GM18873 (cell line): Measurements from ENCODE around the gene TRIM44.
"Not testable (repeated sequence)": the region's sequence is repeated elsewhere in the genome, so short reads cannot be mapped to it uniquely, and the experiment has no call there.

Source experiments
- ATAC-seq: cut with Tn5 transposase; IDR thresholded peaks from one replicate; pipeline ENCODE4 v1.9.1; 2021; ENCODE audit warnings: mild to moderate bottlenecking, moderate library complexity, moderate number of reproducible peaks; ENCODE audit not compliant: unreplicated experiment, low FRiP score

TRIM44 gene

GRCh38 chr11:35668350-35668749, 5.8 kb downstream of the TRIM44 start:
- ATAC-seq: not testable (repeated sequence)

- no peak for ATAC-seq
These were observed 9.0 kb downstream of the TRIM44 start for GRCh38 chr11:35671396-35672127.

DNA sequence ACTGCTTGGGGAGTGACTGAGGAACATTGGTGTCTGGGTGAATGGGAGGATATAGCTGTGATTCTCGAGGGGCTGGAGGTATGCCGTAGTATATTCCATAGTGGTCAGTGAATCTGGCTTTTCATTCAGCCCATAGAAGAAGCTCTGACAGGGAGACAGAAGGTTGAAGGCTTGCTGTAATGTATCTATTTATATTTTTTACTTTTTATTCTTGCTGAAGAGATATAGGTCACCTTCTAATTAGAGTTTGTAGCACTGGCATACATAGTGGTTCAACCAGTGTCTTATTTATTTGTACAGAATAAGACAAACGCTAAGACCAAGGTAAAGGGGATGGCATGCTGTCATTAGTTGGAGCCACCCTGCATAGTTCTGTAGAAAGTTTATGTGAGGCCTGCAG, 10.0 kb downstream of the TRIM44 start:
- ATAC-seq: no peak

GRCh38 chr11:35675901-35676610, 13.5 kb downstream of the TRIM44 start:
- no peak for ATAC-seq

- no peak for ATAC-seq
These were observed 14.0 kb downstream of the TRIM44 start for GRCh38 chr11:35676611-35676965.

GRCh38 chr11:35677904-35678303, 15.3 kb downstream of the TRIM44 start:
- ATAC-seq: no peak

GRCh38 chr11:35678471-35678870, 15.9 kb downstream of the TRIM44 start:
- ATAC-seq: no peak

DNA sequence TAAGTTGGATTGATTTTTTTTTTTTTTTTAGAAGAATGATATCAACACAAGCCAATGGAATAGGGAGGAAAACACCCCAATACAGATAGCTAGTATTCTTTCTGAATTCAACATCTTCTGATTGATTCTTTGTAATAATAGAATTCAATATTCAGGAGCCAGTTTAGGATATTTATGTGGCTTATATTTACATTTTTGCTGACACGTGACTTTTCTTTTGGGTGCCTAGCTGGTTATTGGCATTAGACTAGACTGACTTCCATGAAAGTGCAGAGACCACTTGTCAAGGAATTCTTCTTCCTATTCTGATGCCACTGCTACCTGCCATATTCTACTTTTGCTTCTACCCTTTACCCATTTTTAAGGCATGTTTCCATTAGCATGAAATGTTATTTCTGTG, 16.4 kb downstream of the TRIM44 start:
- no peak for ATAC-seq

DNA sequence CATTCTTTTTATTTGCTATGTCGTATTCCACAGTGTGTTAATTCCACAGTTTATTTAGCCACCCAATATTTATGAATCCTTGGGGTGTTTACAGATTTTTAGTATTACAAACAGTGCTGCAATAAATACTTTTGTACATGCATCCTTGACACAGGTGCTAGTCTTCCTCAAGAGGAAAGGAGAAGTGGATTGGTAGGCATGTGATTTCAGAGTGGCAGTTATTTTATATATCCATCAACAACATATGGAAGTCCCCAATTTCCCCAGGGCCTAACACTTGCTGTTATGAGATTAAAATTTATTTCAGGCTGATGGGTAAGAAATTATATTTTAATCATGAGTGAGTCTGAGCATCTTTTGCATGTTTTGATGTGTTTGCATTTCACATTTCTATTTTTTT, 17.9 kb downstream of the TRIM44 start:
- no peak for ATAC-seq

DNA sequence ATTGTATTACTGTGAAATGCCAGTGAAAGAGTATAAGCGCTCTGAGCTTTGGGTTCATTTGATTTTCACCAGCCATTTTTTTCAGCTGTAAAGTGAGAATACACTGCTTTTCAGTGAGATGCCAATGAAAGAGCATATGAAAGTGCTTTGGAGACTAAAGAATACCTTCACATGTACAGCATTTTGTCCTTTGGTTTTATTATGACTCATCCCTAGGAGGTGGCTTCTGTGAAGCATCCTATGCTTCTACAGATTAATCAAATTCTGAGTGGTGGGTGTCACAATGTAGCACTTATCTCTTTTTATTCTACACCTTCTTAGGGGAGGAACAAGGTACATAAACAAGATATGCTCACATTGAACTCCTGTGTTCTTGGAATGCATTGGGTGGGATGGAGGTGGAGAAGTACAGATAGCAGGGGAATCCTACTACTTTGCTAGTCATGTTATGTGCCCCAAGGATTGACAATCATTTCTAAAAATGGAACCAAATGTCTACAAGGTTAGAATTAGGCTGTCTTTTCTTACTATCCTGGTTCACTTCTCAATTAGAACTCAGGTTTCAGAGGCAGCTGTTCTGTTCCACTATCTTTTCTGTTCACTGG, 18.7 kb downstream of the TRIM44 start:
- peak; percentile 39 for ATAC-seq

DNA sequence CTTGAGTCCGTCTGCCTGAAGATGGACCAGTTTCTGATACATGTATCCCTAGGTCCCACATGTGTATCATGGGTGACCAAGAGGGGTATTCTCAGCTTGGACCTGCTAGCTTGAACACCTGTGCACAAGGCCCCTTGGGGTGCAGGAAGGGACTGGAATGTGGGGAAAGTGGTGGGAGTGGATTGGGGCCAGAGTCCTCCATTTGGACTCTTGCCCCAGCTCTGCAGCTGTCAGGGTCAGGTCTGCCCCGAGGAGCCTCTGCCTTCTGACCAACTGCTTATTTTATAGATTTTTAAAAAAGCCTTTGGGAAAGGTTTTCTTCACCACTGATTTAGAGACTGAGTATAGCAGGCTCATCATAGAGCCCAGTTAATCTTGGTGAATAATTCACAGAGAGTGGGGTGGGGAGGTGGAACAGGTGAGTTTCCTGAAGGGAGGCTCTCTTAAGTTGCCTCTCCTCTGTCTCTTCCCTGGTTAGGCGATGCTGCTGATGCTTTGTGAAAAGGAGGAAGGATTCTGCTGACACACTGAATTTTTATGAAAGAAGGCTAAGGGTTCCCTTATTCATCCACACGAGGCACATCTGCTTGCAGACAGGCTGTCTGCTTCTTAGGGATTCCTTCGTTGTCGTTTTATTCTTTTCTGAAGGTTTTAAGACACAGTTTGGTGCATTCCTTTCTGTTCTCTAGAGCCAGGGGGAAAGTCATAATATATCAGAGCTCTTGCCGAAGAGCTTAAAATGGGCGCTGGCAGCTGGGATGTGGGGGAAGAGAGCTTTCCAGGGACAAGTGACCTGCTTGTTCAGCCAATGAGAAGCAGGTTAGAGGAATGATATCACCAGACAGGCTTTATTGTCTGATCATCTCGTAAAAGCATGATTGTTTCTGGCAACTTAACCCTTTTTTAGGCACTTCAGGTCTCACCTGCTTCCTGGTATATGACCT, 19.9 kb downstream of the TRIM44 start:
- no peak for ATAC-seq

DNA sequence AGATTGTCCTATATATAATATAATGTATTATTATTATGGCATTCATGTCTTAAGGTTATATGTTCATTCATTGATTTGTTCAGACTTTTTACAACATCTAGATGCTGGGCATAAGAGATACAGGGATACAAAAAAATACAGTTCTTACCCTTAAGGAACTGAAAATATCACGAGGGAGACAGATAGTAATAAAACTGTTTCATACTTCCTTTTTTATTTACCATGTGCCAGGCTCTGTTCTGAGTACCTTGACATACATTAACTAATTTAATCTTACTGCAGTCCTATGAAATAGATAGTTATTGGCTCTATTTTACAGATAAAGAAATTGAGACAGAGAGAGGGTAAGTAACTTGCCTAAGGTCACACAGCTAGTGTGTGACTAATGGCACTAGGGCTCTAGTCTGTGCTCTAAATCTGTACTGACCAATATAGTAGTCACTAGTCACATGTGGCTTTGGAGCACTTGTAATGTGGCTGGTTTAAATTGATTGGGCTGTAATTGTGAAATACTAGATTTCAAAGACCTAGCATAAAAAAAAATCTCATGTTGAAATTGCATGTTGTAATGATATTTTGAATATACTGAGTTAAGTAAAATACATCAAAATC, 21.3 kb downstream of the TRIM44 start:
- ATAC-seq: peak; percentile 48

DNA sequence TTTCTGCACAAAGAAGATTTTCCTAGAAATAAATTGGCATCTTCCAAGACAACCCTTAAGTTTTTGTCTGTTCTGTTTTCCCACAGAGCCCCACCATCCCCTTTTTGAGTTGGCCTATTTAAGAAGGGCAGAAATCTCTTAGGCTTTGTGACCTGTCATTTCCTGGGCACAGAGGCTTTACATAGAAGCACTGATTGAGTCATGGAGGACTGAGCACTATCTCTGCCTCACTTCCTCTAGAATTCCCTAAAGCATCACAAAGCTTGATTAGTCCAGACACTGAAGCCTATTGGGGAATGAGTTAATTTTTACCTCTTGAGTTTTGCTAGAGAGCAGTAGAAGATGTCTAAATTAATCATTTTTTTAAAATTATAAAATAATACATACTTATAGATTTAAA, 25.4 kb downstream of the TRIM44 start:
- no peak for ATAC-seq

GRCh38 chr11:35689081-35689996, 26.8 kb downstream of the TRIM44 start:
- no peak for ATAC-seq

DNA sequence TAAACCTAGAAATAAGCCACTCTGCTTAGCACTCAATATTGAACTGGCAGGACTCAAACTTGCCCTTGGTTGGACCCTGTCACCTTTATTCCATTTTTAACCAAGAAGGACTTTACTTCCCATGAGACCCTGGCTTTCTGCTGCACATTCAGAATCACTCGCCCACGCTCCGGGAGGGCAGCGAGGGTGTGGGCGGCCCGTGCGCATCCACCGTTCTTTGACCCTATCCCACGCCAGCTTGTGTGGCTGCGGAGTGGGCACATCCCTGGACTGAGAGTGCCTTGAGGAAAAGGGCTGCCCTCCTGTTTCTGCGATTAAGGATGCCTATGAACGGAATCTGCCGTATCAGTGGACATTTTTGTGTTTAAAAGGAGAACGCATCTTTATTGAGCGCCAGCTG, 39.6 kb downstream of the TRIM44 start:
- no peak for ATAC-seq

GRCh38 chr11:35709376-35709775, 46.8 kb downstream of the TRIM44 start:
- ATAC-seq: no peak

- no peak for ATAC-seq
These were observed 48.8 kb downstream of the TRIM44 start for GRCh38 chr11:35711173-35711910.

- ATAC-seq: no peak
These were observed 49.3 kb downstream of the TRIM44 start for GRCh38 chr11:35711924-35712323.

- ATAC-seq: no peak
These were observed 50.0 kb downstream of the TRIM44 start for GRCh38 chr11:35712533-35712932.
